Astrocyte (in vitro differentiated cells and primary cell): ENCODE measurements around the gene MIA.

ENCODE experiments used
- EZH2 ChIP-seq: IDR thresholded peaks from 2 replicates; pipeline ENCODE4 v1.6.1; 2012; ENCODE audit warnings: mild to moderate bottlenecking, low read length, inconsistent platforms; ENCODE audit not compliant: insufficient read depth
- TF ChIP-seq, protein P1 (sequence below): IDR thresholded peaks from 2 replicates; pipeline ENCODE4 v1.5.1; 2011; ENCODE audit warnings: low read depth, mild to moderate bottlenecking, inconsistent platforms, low read length, moderate library complexity; ENCODE audit not compliant: insufficient read depth

DNA sequence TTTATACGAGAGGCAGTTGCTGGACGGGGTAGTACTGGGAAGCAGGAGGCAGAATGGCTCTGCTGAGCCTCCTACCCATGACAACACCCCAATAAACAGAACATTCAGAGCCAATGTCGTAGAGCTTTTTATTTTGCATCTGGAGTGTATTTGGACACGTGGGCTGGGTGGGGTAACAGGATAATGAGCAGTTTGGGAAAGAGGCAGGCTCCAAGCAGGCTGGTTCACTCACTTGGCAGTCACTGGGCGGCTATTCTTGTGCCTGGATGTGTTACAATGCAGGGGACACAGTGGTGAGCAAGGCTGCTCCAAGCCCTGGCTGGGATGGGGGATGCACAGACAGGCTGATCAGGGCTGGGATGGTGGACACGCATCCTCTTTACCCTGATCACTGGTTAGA is 34.6 kb upstream of the MIA start:
- TF ChIP-seq, protein P1, sequence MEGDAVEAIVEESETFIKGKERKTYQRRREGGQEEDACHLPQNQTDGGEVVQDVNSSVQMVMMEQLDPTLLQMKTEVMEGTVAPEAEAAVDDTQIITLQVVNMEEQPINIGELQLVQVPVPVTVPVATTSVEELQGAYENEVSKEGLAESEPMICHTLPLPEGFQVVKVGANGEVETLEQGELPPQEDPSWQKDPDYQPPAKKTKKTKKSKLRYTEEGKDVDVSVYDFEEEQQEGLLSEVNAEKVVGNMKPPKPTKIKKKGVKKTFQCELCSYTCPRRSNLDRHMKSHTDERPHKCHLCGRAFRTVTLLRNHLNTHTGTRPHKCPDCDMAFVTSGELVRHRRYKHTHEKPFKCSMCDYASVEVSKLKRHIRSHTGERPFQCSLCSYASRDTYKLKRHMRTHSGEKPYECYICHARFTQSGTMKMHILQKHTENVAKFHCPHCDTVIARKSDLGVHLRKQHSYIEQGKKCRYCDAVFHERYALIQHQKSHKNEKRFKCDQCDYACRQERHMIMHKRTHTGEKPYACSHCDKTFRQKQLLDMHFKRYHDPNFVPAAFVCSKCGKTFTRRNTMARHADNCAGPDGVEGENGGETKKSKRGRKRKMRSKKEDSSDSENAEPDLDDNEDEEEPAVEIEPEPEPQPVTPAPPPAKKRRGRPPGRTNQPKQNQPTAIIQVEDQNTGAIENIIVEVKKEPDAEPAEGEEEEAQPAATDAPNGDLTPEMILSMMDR = no peak
- TF ChIP-seq EZH2 = no peak
